Thyroid gland (tissue), 4 donors: Measurements from ENCODE around the gene CCP110.

Source experiments
- CTCF ChIP-seq, 6 experiments: fragments of 200-600 bp in 3 of 6; fragments of 450-650 bp in 3 of 6; sonication (generic) in 3 of 6; IDR thresholded peaks; one replicate each; pipeline ENCODE4 v1.5.1; 2016 to 2019; ENCODE audit warnings: antibody characterized with exemption in 6 of 6, mild to moderate bottlenecking in 2 of 6, inconsistent platforms in 1 of 6, moderate library complexity in 1 of 6
- POLR2A ChIP-seq, 2 donors: fragments of 450-650 bp; IDR thresholded peaks; one replicate each; pipeline ENCODE4 v1.6.1; 2017; ENCODE audit warnings: antibody characterized with exemption in 2 of 2, mild to moderate bottlenecking in 2 of 2, moderate library complexity in 1 of 2

GRCh38 chr16:19499481-19499880, 24.3 kb upstream of the CCP110 start:
- TF ChIP-seq POLR2A (IDR thresholded peaks at IDR 0.05), result no peak
- TF ChIP-seq CTCF (IDR thresholded peaks at IDR 0.05), result no peak
